CD14-positive monocyte (primary cell): ENCODE data around the gene SHROOM4. TPM values are rescaled to one million over a fixed set of nuclear protein-coding genes. Genes with fewer than 3 reads are reported as not detected.

Experiments
- DNase-seq, 3 donors: peaks; one replicate each; pipeline ENCODE4 v3.0.0-alpha.2; 2011 to 2022
- H2AFZ ChIP-seq: 2 replicates; pipeline ENCODE4 v1.6.0; 2012; ENCODE audit warnings: mild to moderate bottlenecking, low read depth, low read length, inconsistent platforms; ENCODE audit not compliant: insufficient read depth, poor library complexity, severe bottlenecking
- H3K27ac ChIP-seq, 2 donors: 1 replicate in 1 of 2; 2 replicates in 1 of 2; pipeline ENCODE4 v1.5.1; 2012 to 2013; ENCODE audit warnings: low read length in 2 of 2, control low read depth in 1 of 2, inconsistent platforms in 1 of 2, low read depth in 1 of 2, mild to moderate bottlenecking in 1 of 2
- H3K27me3 ChIP-seq, 2 donors: one replicate each; pipeline versions ENCODE4 v1.6.0 to v1.6.1; 2011 to 2013; ENCODE audit warnings: low read length in 2 of 2; ENCODE audit not compliant: control insufficient read depth in 2 of 2, insufficient read depth in 2 of 2
- H3K36me3 ChIP-seq, 2 donors: replicated peaks in 1 of 2; 1 replicate in 1 of 2; 2 replicates in 1 of 2; pipeline versions ENCODE4 v1.5.1 to v1.6.1; 2012 to 2013; ENCODE audit warnings: low read length in 2 of 2, control low read depth in 1 of 2, inconsistent platforms in 1 of 2, mild to moderate bottlenecking in 1 of 2; ENCODE audit not compliant: insufficient read depth in 2 of 2, control insufficient read depth in 1 of 2
- H3K4me1 ChIP-seq, 2 donors: 1 replicate in 1 of 2; 2 replicates in 1 of 2; pipeline versions ENCODE4 v1.5.1 to v1.6.1; 2012 to 2013; ENCODE audit warnings: low read length in 2 of 2, control low read depth in 1 of 2, inconsistent platforms in 1 of 2, mild to moderate bottlenecking in 1 of 2, moderate library complexity in 1 of 2; ENCODE audit not compliant: insufficient read depth in 2 of 2, control insufficient read depth in 1 of 2
- H3K4me2 ChIP-seq: replicated peaks from 2 replicates; pipeline ENCODE3; 2012; ENCODE audit warnings: low read length, moderate library complexity, mild to moderate bottlenecking; ENCODE audit not compliant: poor library complexity, severe bottlenecking; ENCODE audit errors: extremely low read depth
- H3K4me3 ChIP-seq, 3 experiments: fragments of 200-600 bp in 1 of 3; sonication (generic) in 1 of 3; replicated peaks in 1 of 3; 1 replicate in 2 of 3; 2 replicates in 1 of 3; pipeline ENCODE4 v1.5.1; 2011 to 2013; ENCODE audit warnings: low read length in 3 of 3, mild to moderate bottlenecking in 3 of 3, control low read depth in 2 of 3, low read depth in 2 of 3, inconsistent platforms in 1 of 3, moderate library complexity in 1 of 3
- H3K79me2 ChIP-seq: 2 replicates; pipeline ENCODE4 v1.6.0; 2012; ENCODE audit warnings: mild to moderate bottlenecking, control low read depth, inconsistent platforms, low read length, moderate library complexity; ENCODE audit not compliant: insufficient read depth
- H3K9ac ChIP-seq: 2 replicates; pipeline ENCODE4 v1.6.0; 2017; ENCODE audit warnings: low read length, mild to moderate bottlenecking; ENCODE audit not compliant: insufficient read depth, poor library complexity, severe bottlenecking
- H3K9me3 ChIP-seq, 2 donors: replicated peaks in 1 of 2; 1 replicate in 1 of 2; 2 replicates in 1 of 2; pipeline versions ENCODE4 v1.5.1 to v1.6.1; 2012 to 2013; ENCODE audit warnings: low read length in 2 of 2, control low read depth in 1 of 2; ENCODE audit not compliant: control insufficient read depth in 1 of 2, insufficient read depth in 1 of 2
- H4K20me1 ChIP-seq: 2 replicates; pipeline ENCODE4 v1.6.0; 2012; ENCODE audit warnings: mild to moderate bottlenecking, low read length, control low read depth, moderate library complexity; ENCODE audit not compliant: insufficient read depth
- H3K27ac Mint-ChIP-seq, 7 donors: one replicate each; pipeline ENCODE4 v1.8.0; 2020; ENCODE audit warnings: mild to moderate bottlenecking in 7 of 7, mixed read lengths in 7 of 7, moderate library complexity in 6 of 7, inconsistent platforms in 2 of 7
- H3K27me3 Mint-ChIP-seq, 3 donors: one replicate each; pipeline ENCODE4 v1.8.0; 2021 to 2022; ENCODE audit warnings: low read depth in 3 of 3, mild to moderate bottlenecking in 3 of 3, mixed read lengths in 3 of 3, moderate library complexity in 3 of 3, inconsistent platforms in 1 of 3
- H3K36me3 Mint-ChIP-seq, 2 donors: one replicate each; pipeline ENCODE4 v1.8.0; 2020; ENCODE audit warnings: mixed read lengths in 2 of 2, inconsistent platforms in 1 of 2, mild to moderate bottlenecking in 1 of 2
- H3K4me1 Mint-ChIP-seq: one replicate; pipeline ENCODE4 v1.8.0; 2020; ENCODE audit warnings: mild to moderate bottlenecking, mixed read lengths
- H3K4me3 Mint-ChIP-seq, 2 donors: one replicate each; pipeline ENCODE4 v1.8.0; 2020; ENCODE audit warnings: mild to moderate bottlenecking in 2 of 2, mixed read lengths in 2 of 2, moderate library complexity in 1 of 2
- H3K9me3 Mint-ChIP-seq, 7 donors: one replicate each; pipeline ENCODE4 v1.8.0; 2020 to 2022; ENCODE audit warnings: mixed read lengths in 7 of 7, mild to moderate bottlenecking in 6 of 7, moderate library complexity in 6 of 7, inconsistent platforms in 2 of 7
- CTCF ChIP-seq: fragments of 200-600 bp; IDR thresholded peaks from one replicate; pipeline ENCODE4 v1.8.0; 2022; ENCODE audit warnings: antibody characterized with exemption, mild to moderate bottlenecking
- WGBS: methylation state at CpG from one replicate; pipeline ENCODE4 v1.1.5; 2013; ENCODE audit warnings: missing lambda C conversion rate; ENCODE audit not compliant: insufficient coverage; 5-methylcytosine and 5-hydroxymethylcytosine counted together
- intact Hi-C, 2 donors: fragments of 100-400 bp; cut with micrococcal nuclease; formaldehyde crosslinking; loops; one replicate each; pipeline versions ENCODE4 v1.15.0 to v1.15.1; 2023
- polyA plus RNA-seq, 3 donors: library from polyadenylated mRNA; depleted of rRNA in 1 of 3; unstranded in 2 of 3; stranded (reverse) in 1 of 3; fragments of 300-500 nt in 2 of 3; fragments of >200 nt in 1 of 3; fragmentation: Illumina TruSeq in 2 of 3; gene quantifications; 1 replicate in 2 of 3; 2 replicates in 1 of 3; pipeline ENCODE4 v1.2.3, GENCODE V29; 2012 to 2021

SHROOM4 gene
- polyA plus RNA-seq, 3 donors, result under 0.01 TPM; not detected in 2

DNA sequence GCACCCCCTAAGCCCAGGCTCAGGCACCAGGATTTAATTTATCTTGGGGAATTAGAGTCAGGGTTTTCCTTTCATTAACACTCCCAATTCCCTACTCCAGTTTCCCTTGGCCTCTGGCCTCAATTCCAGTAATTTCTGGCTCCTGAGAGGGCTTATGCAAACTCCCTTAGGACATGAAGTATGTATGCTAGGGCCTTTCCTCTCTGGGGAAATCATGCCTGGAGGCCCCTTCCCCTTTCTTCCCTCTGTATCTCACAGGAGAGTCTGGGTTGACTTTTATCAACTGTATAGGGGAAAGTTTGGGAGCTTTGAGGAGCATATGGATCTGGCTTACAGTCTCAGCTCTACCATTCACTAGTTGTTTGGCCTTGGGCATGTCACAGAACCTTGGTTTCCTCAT is 169.5 kb downstream of the SHROOM4 start:
- no peak overlapping the region for H3K4me2 ChIP-seq
- DNase-seq, result no peak
- no peaks in the 10 kb centered on the region for H3K9me3 ChIP-seq
- H3K27ac ChIP-seq, result no peak overlapping the region
- Mint-ChIP-seq H3K4me3 (no peak overlapping the region), H3K27ac (no peak overlapping the region), H3K36me3 (no peaks in the 10 kb centered on the region), H3K27me3 (peaks cover 0 to 5% (median 1%) of the 10 kb centered on the region in 3 donors), H3K4me1 (no peaks in the 10 kb centered on the region), H3K9me3 (no peaks in the 10 kb centered on the region)
- no peaks in the 10 kb centered on the region for H3K36me3 ChIP-seq
- no peaks in the 10 kb centered on the region for H3K4me1 ChIP-seq
- H3K79me2 ChIP-seq, result no peaks in the 10 kb centered on the region
- H4K20me1 ChIP-seq, result no peaks in the 10 kb centered on the region
- TF ChIP-seq CTCF, result no peak
- H3K9ac ChIP-seq, result no peak overlapping the region
- H3K4me3 ChIP-seq, result no peak overlapping the region
- no peaks in the 10 kb centered on the region for H3K27me3 ChIP-seq
- intact Hi-C loops, result no loop called here
- no peak overlapping the region for H2AFZ ChIP-seq

DNA sequence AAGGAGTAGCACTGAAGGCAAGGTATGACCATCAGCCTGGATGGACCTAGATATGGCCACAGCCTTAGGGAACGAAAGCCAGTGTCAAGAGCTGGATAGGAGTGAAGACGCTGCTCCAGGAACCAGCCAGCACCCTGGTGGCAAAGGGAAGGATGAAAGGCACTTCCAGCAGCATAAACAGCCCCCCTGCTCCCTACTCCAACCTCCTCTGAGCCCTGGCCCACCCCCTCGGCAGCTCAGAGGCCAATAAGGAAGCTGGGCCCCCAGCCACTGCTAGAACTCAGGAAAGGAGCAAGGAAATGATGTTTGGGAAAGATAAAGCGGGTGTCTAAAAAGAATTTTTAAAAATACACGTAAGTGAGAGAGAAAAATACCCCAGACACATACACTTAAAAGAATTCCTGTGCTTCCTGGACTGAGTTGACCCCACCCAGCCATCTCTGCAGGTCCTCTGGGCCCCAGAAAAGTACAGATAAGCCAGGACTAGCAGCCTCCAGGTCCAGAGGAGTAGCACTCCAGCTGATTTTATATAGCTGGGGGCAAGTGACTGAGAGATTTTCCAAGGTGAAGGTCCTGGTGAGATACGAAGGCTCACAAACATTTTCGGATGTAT is 170.4 kb downstream of the SHROOM4 start:
- DNase-seq, result no peak
- Histone ChIP-seq H3K4me2 (no peak overlapping the region), H2AFZ (no peak overlapping the region), H3K27ac (no peak overlapping the region), H3K4me1 (no peaks in the 10 kb centered on the region), H3K4me3 (no peak overlapping the region), H3K27me3 (no peaks in the 10 kb centered on the region), H3K36me3 (no peaks in the 10 kb centered on the region), H3K79me2 (no peaks in the 10 kb centered on the region), H3K9me3 (no peaks in the 10 kb centered on the region), H3K9ac (no peak overlapping the region), H4K20me1 (no peaks in the 10 kb centered on the region)
- no peak overlapping the region for H3K27ac Mint-ChIP-seq
- no peaks in the 10 kb centered on the region for H3K36me3 Mint-ChIP-seq
- intact Hi-C loops, result no loop called here
- no CpG with 5 or more reads among the region's 7 CpGs for WGBS
- no peaks in the 10 kb centered on the region for H3K9me3 Mint-ChIP-seq
- TF ChIP-seq CTCF, result no peak
- H3K4me1 Mint-ChIP-seq, result no peaks in the 10 kb centered on the region
- peaks cover 0 to 5% (median 1%) of the 10 kb centered on the region in 3 donors for H3K27me3 Mint-ChIP-seq
- H3K4me3 Mint-ChIP-seq, result no peak overlapping the region
